ENCODE measurements around the gene NMRK1. TPM values are rescaled to one million over a fixed set of nuclear protein-coding genes. Genes with fewer than 3 reads are reported as not detected.

Gene NMRK1
- total and polyA plus RNA-seq, 2 experiments from 2014 or later: 8.5 to 20.6 TPM

DNA sequence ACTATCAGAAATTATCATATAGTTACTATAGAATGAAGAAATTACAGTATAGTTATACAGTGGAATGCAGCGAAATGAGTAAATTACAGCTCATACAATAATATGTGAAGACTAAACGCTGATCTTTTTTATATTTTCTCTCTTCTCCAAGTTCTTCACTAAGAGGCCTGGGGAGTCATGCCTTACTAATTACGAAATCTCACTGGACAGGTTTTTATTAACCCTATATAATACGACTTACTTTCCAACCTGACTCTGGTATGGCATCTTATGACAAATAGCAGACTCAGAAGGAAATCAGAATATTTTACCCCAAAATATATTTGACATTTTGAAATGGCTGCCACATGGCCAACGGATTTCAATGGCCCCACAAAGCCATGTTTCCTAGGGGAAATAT is 68.9 kb downstream of the NMRK1 start:
- no peaks in the 10 kb centered on the region for H3K9me3 ChIP-seq (ENCODE audit: low read depth)
- no peak overlapping the region for H3K4me3 ChIP-seq
- H3K27ac ChIP-seq: no peak overlapping the region
- DNase-seq (ENCODE audit: low read depth in 1 of 2, low spot score in 1 of 2): no peak
- H3K36me3 ChIP-seq: no peaks in the 10 kb centered on the region
- no peaks in the 10 kb centered on the region for H3K27me3 ChIP-seq
- TF ChIP-seq, protein P1, sequence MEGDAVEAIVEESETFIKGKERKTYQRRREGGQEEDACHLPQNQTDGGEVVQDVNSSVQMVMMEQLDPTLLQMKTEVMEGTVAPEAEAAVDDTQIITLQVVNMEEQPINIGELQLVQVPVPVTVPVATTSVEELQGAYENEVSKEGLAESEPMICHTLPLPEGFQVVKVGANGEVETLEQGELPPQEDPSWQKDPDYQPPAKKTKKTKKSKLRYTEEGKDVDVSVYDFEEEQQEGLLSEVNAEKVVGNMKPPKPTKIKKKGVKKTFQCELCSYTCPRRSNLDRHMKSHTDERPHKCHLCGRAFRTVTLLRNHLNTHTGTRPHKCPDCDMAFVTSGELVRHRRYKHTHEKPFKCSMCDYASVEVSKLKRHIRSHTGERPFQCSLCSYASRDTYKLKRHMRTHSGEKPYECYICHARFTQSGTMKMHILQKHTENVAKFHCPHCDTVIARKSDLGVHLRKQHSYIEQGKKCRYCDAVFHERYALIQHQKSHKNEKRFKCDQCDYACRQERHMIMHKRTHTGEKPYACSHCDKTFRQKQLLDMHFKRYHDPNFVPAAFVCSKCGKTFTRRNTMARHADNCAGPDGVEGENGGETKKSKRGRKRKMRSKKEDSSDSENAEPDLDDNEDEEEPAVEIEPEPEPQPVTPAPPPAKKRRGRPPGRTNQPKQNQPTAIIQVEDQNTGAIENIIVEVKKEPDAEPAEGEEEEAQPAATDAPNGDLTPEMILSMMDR (IDR thresholded peaks at IDR 0.05; ENCODE audit: low read depth, low read length): no peak
- H3K4me1 ChIP-seq (ENCODE audit: low read depth): peaks cover 9% of the 10 kb centered on the region

DNA sequence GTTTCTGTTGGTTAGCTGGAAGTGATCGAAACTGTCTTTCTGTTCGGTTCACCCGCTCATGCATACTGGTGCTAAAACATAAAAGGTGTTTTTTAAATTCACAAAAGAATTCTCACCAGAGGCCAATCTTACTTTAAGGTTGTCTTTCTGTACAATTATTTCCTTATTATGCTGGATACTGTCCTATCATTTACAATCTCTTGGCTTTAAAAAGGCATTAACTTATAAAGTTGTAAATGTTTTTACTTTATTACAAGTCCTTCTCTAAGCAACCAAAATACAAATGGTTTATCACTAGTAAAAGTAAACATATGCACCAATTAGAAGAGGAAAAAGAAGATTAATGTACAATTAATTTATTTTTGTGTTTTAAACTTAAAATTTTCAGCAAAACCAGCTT is 70.6 kb downstream of the NMRK1 start:
- Histone ChIP-seq H3K9me3 (ENCODE audit: low read depth) (no peaks in the 10 kb centered on the region), H3K4me3 (no peak overlapping the region), H3K27ac (no peak overlapping the region), H3K4me1 (ENCODE audit: low read depth) (no peaks in the 10 kb centered on the region), H3K36me3 (peaks cover 6% of the 10 kb centered on the region), H3K27me3 (no peaks in the 10 kb centered on the region)
- TF ChIP-seq, protein P1 (IDR thresholded peaks at IDR 0.05; ENCODE audit: low read depth, low read length): no peak
- DNase-seq (ENCODE audit: low read depth in 1 of 2, low spot score in 1 of 2): no peak

GRCh38 chr9:75013735-75014134 is 74.2 kb downstream of the NMRK1 start:
- no peak for DNase-seq (ENCODE audit: low read depth in 1 of 2, low spot score in 1 of 2)
- Histone ChIP-seq H3K4me3 (no peak overlapping the region), H3K27ac (no peak overlapping the region), H3K9me3 (ENCODE audit: low read depth) (no peaks in the 10 kb centered on the region), H3K27me3 (no peaks in the 10 kb centered on the region), H3K36me3 (peaks cover 9% of the 10 kb centered on the region), H3K4me1 (ENCODE audit: low read depth) (no peaks in the 10 kb centered on the region)
- TF ChIP-seq, protein P1 (IDR thresholded peaks at IDR 0.05; ENCODE audit: low read depth, low read length): no peak

Other genes with a start within 250 kb of the NMRK1 start
- 0.06 and 0.07 TPM in 2 replicates for gene TRPM6, start 200.2 kb downstream of the NMRK1 start, total RNA-seq
- gene TRPM6, start 200.2 kb downstream of the NMRK1 start, polyA plus RNA-seq: 0.61 TPM in 1 of 2 replicates, not detected in the other
- 7.8 and 12.0 TPM in 2 replicates for gene C9orf40, start 135.2 kb downstream of the NMRK1 start, total RNA-seq
- gene C9orf40, start 135.2 kb downstream of the NMRK1 start, polyA plus RNA-seq: 8.9 and 14.8 TPM in 2 replicates
- gene CARNMT1, start 59.9 kb downstream of the NMRK1 start, total RNA-seq: 44.3 and 112 TPM in 2 replicates
- 16.0 and 26.2 TPM in 2 replicates for gene CARNMT1, start 59.9 kb downstream of the NMRK1 start, polyA plus RNA-seq
- 19.2 and 20.5 TPM in 2 replicates for gene OSTF1, start 359 bp upstream of the NMRK1 start, total RNA-seq
- gene OSTF1, start 359 bp upstream of the NMRK1 start, polyA plus RNA-seq: 34.4 and 37.1 TPM in 2 replicates